K562 (cell line): ENCODE results near the gene TRNAU1AP. TPM values are rescaled to one million over a fixed set of nuclear protein-coding genes. Genes with fewer than 3 reads are reported as not detected.

Source experiments
- CTBP1 ChIP-seq: fragments of 450-650 bp; IDR thresholded peaks from 2 replicates; pipeline ENCODE4 v1.6.1; 2016; ENCODE audit warnings: borderline replicate concordance
- DACH1 ChIP-seq: fragments of 450-650 bp; IDR thresholded peaks from 2 replicates; pipeline ENCODE4 v1.6.1; 2018; ENCODE audit not compliant: partially characterized antibody
- HNRNPLL ChIP-seq: fragments of 200-400 bp; formaldehyde crosslinking; IDR thresholded peaks from 2 replicates; pipeline ENCODE4 v1.6.1; 2017; ENCODE audit warnings: low read length, low read depth, mild to moderate bottlenecking; ENCODE audit not compliant: poor library complexity, severe bottlenecking
- ILK ChIP-seq: fragments of 450-650 bp; IDR thresholded peaks from 2 replicates; pipeline ENCODE4 v1.6.1; 2016; ENCODE audit warnings: missing genetic modification characterization, low read depth, mild to moderate bottlenecking, missing compliant biosample characterization, moderate library complexity, borderline replicate concordance
- SAP30 ChIP-seq: fragments of 200-600 bp; sonication (generic); IDR thresholded peaks from 2 replicates; pipeline ENCODE4 v1.6.1; 2012; ENCODE audit warnings: borderline replicate concordance, low read depth, mild to moderate bottlenecking, moderate library complexity, low read length, control low read depth, inconsistent platforms; ENCODE audit not compliant: insufficient read depth, poor library complexity, severe bottlenecking
- TAF1 ChIP-seq: IDR thresholded peaks from 2 replicates; pipeline ENCODE4 v1.6.1; 2011; ENCODE audit warnings: mild to moderate bottlenecking, low read length, moderate library complexity; ENCODE audit not compliant: insufficient read depth, control insufficient read depth, severe bottlenecking; ENCODE audit errors: extremely low read depth
- TEAD4 ChIP-seq, 2 experiments: sonication (generic) in 1 of 2; formaldehyde crosslinking in 1 of 2; IDR thresholded peaks; 2 replicates each; pipeline versions ENCODE4 v1.6.1 to v1.8.0; 2012 to 2022; ENCODE audit warnings: borderline replicate concordance in 1 of 2, inconsistent platforms in 1 of 2, low read length in 1 of 2, mild to moderate bottlenecking in 1 of 2, missing genetic modification reagents in 1 of 2
- TSHZ1 ChIP-seq: fragments of 250-450 bp; sonication (Bioruptor Pico); IDR thresholded peaks from 2 replicates; pipeline ENCODE4 v1.4.0; 2020; ENCODE audit warnings: mild to moderate bottlenecking, moderate library complexity
- XRCC3 ChIP-seq: fragments of 450-650 bp; IDR thresholded peaks from 2 replicates; pipeline ENCODE4 v1.6.1; 2017; ENCODE audit warnings: mild to moderate bottlenecking, moderate library complexity
- ZBTB17 ChIP-seq: fragments of 450-650 bp; formaldehyde crosslinking; IDR thresholded peaks from 2 replicates; pipeline ENCODE4 v1.4.0; 2020; ENCODE audit warnings: mild to moderate bottlenecking
- ZBTB8A ChIP-seq: fragments of 450-650 bp; IDR thresholded peaks from 2 replicates; pipeline ENCODE4 v1.6.1; 2018; ENCODE audit warnings: mild to moderate bottlenecking, moderate library complexity; ENCODE audit not compliant: partially characterized antibody
- ZNF609 ChIP-seq: sonication (generic); formaldehyde crosslinking; IDR thresholded peaks from 2 replicates; pipeline ENCODE4 v1.8.1; 2023; ENCODE audit warnings: missing genetic modification reagents, mild to moderate bottlenecking, borderline replicate concordance
- polyA plus RNA-seq, 8 experiments: library from polyadenylated mRNA; depleted of rRNA in 4 of 8; stranded (reverse) in 5 of 8; unstranded in 3 of 8; fragments of >200 nt; fragmentation: Nextera tagmentation in 2 of 8; fragmentation: Illumina TruSeq in 1 of 8; extraction: Ambion mirVana in 2 of 8; extraction: Trizol in 1 of 8; gene quantifications; 2 replicates each; pipeline versions ENCODE4 v1.2.1 to v1.2.3, GENCODE V29; 2011 to 2014; ENCODE audit warnings: inconsistent platforms in 1 of 8, missing spikeins in 1 of 8
- total RNA-seq, 7 experiments: library from RNA; depleted of rRNA in 6 of 7; stranded (reverse); fragments of >200 nt in 6 of 7; fragmentation: Illumina TruSeq in 2 of 7; extraction: Trizol in 2 of 7; gene quantifications; 2 replicates each; pipeline versions ENCODE4 v1.2.1 to v1.2.3, GENCODE V29; 2011 to 2021; ENCODE audit warnings: low replicate concordance in 1 of 7

TRNAU1AP gene
- total and polyA plus RNA-seq, 9 of the 15 experiments (the other 6 are each of a cell fraction or from before 2014, with no cell fraction given), result 34.9 to 110 (median 46.3) TPM

DNA sequence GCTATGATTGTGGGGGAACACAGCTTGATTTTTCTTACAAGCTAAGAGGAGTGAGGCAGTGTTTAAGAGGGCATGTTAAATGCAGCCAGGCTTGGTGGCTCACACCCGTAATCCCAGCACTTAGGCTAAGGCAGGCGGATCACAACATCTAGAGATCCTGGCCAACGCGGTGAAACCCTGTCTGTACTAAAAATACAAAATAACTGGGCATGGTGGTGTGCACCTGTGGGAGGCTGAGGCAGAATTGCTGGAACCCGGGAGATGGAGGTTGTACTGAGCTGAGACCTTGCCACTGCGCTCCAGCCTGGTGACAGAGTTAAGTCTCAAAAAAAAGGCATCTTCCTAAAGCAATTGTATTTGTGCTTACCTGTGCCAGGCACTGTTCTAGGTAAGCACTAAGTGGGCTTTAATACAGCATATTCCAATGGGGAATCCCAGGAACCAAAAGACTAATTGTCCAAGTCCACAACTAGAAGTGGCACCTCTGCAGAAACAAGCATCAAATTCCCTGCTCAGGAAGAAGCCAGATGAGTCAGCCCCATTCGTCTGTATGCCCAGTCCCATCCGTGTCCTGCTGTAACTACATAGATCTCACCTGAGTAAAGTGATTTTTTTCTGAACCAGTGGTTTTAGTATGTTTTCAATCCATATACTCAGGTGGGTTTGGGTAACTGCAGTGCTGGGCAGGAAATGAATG lies 42.5 kb upstream of the TRNAU1AP start (continued):
- TF ChIP-seq TSHZ1 (CRISPR knock-in tag), result peak; percentile 52; the same call in 1 of the 2 replicates
- peak; percentile 75; the same call in 1 of the 2 replicates for TF ChIP-seq ZNF609 (CRISPR knock-in tag)
- TF ChIP-seq TEAD4 (IDR thresholded peaks at IDR 0.05; ENCODE audit: low read length), result peak; percentile 5; the same call in 1 of the 2 replicates
- no peak for TF ChIP-seq TEAD4 (CRISPR knock-in tag; IDR thresholded peaks at IDR 0.05; ENCODE audit: borderline replicate concordance)
- TF ChIP-seq HNRNPLL, result no peak
- TF ChIP-seq CTBP1, result no peak
- no peak for TF ChIP-seq SAP30
- no peak for TF ChIP-seq ZBTB8A
- peak; percentile 93 for TF ChIP-seq ZBTB17 (CRISPR knock-in tag)
- TF ChIP-seq TAF1, result peak; percentile 88
- TF ChIP-seq ILK (tag), result no peak
- no peak for TF ChIP-seq DACH1
- peak; percentile 14; the same call in 1 of the 2 replicates for TF ChIP-seq XRCC3
